ENCODE measurements around the gene METTL24.
"Not testable (repeated sequence)": the region's sequence is repeated elsewhere in the genome, so short reads cannot be mapped to it uniquely, and the experiment has no call there.

Gene METTL24

GRCh38 chr6:110363748-110364147, 5.6 kb upstream of the METTL24 start:
- DNase-seq (ENCODE audit: low read depth in 2 of 2) = no peak

- no peak for DNase-seq (ENCODE audit: low read depth in 2 of 2)
Measured at GRCh38 chr6:110360676-110361075, 2.5 kb upstream of the METTL24 start.

- no peak for DNase-seq (ENCODE audit: low read depth in 2 of 2)
Measured at GRCh38 chr6:110359556-110359955, 1.4 kb upstream of the METTL24 start.

- DNase-seq (ENCODE audit: low read depth in 2 of 2) = no peak
Measured at GRCh38 chr6:110358553-110359160, 508 bp upstream of the METTL24 start.

GRCh38 chr6:110357298-110357663, 868 bp downstream of the METTL24 start:
- no peak for DNase-seq (ENCODE audit: low read depth in 2 of 2)

- DNase-seq (ENCODE audit: low read depth in 2 of 2) = no peak
Measured at GRCh38 chr6:110356778-110357177, 1.4 kb downstream of the METTL24 start.

- no peak for DNase-seq (ENCODE audit: low read depth in 2 of 2)
Measured at GRCh38 chr6:110355727-110356126, 2.4 kb downstream of the METTL24 start.

- DNase-seq (ENCODE audit: low read depth in 2 of 2) = no peak
Measured at GRCh38 chr6:110355022-110355421, 3.1 kb downstream of the METTL24 start.

GRCh38 chr6:110354153-110354552, 4.0 kb downstream of the METTL24 start:
- DNase-seq (ENCODE audit: low read depth in 2 of 2) = no peak

- DNase-seq (ENCODE audit: low read depth in 2 of 2) = no peak
Measured at GRCh38 chr6:110353457-110354001, 4.6 kb downstream of the METTL24 start.

GRCh38 chr6:110352563-110353262, 5.4 kb downstream of the METTL24 start:
- DNase-seq (ENCODE audit: low read depth in 2 of 2) = no peak

- DNase-seq (ENCODE audit: low read depth in 2 of 2) = no peak
Measured at GRCh38 chr6:110351986-110352385, 6.2 kb downstream of the METTL24 start.

GRCh38 chr6:110351546-110351945, 6.6 kb downstream of the METTL24 start:
- DNase-seq (ENCODE audit: low read depth in 2 of 2) = no peak

GRCh38 chr6:110350593-110350992, 7.6 kb downstream of the METTL24 start:
- not testable (repeated sequence) for DNase-seq (ENCODE audit: low read depth in 2 of 2)

GRCh38 chr6:110348961-110349690, 9.0 kb downstream of the METTL24 start:
- DNase-seq (ENCODE audit: low read depth in 2 of 2) = no peak

- DNase-seq (ENCODE audit: low read depth in 2 of 2) = no peak
Measured at GRCh38 chr6:110345025-110345424, 13.1 kb downstream of the METTL24 start.

- DNase-seq (ENCODE audit: low read depth in 2 of 2) = no peak
Measured at GRCh38 chr6:110342759-110343158, 15.4 kb downstream of the METTL24 start.

GRCh38 chr6:110341663-110342596, 16.2 kb downstream of the METTL24 start:
- no peak for DNase-seq (ENCODE audit: low read depth in 2 of 2)

- DNase-seq (ENCODE audit: low read depth in 2 of 2) = no peak
Measured at GRCh38 chr6:110341067-110341466, 17.1 kb downstream of the METTL24 start.

GRCh38 chr6:110340392-110340965, 17.7 kb downstream of the METTL24 start:
- DNase-seq (ENCODE audit: low read depth in 2 of 2) = no peak

GRCh38 chr6:110338820-110339470, 19.2 kb downstream of the METTL24 start:
- DNase-seq (ENCODE audit: low read depth in 2 of 2) = no peak
